IMR-90 (cell line): Measurements from ENCODE around the gene ANKMY1. TPM values are rescaled to one million over a fixed set of nuclear protein-coding genes. Genes with fewer than 3 reads are reported as not detected.

Experiments
- ATAC-seq: fragments of 200-7000 bp; cut with Tn5 transposase; 2 replicates; pipeline ENCODE4 v1.9.1; 2020; ENCODE audit warnings: low read depth, mild to moderate bottlenecking, moderate library complexity
- BruUV-seq: library from RNA; stranded (reverse); fragments of 400-500 nt; replicated peaks from 2 replicates; lab custom pipeline; 2021; lab: Mats Ljungman, UMichigan
- CTCF ChIA-PET: fragments of 300-600 bp; formaldehyde crosslinking; extraction: SDS; loops from one replicate; lab custom pipeline; 2021; ENCODE audit warnings: antibody characterized with exemption; lab: Yijun Ruan, JAX
- POLR2A ChIA-PET: fragments of 300-600 bp; sonication (Branson Sonifier 250); formaldehyde crosslinking; loops from one replicate; lab custom pipeline; 2022; ENCODE audit warnings: antibody characterized with exemption; ENCODE audit not compliant: unreplicated experiment; lab: Charles Lee
- DNase-seq: peaks from one replicate; pipeline ENCODE4 v3.0.0; 2013
- H2AFZ ChIP-seq: replicated peaks from 2 replicates; pipeline ENCODE3; 2013; ENCODE audit warnings: low read length, mild to moderate bottlenecking; ENCODE audit not compliant: poor library complexity
- H2AK5ac ChIP-seq: 2 replicates; pipeline ENCODE4 v1.6.1; 2013; ENCODE audit warnings: low read depth, low read length, inconsistent platforms
- H2AK9ac ChIP-seq: replicated peaks from 2 replicates; pipeline ENCODE3; 2013; ENCODE audit warnings: mild to moderate bottlenecking, low read depth, low read length, moderate library complexity; ENCODE audit not compliant: poor library complexity
- H2BK120ac ChIP-seq: 2 replicates; pipeline ENCODE4 v1.6.1; 2013; ENCODE audit warnings: low read depth, low read length, inconsistent platforms
- H2BK15ac ChIP-seq: 3 replicates; pipeline ENCODE4 v1.6.1; 2013; ENCODE audit warnings: low read depth, low read length, inconsistent platforms
- H2BK20ac ChIP-seq: 2 replicates; pipeline ENCODE4 v1.6.1; 2013; ENCODE audit warnings: low read depth, mild to moderate bottlenecking, inconsistent platforms, low read length, moderate library complexity
- H2BK5ac ChIP-seq: 2 replicates; pipeline ENCODE4 v1.6.1; 2013; ENCODE audit warnings: mild to moderate bottlenecking, low read depth, low read length, inconsistent platforms; ENCODE audit not compliant: poor library complexity, severe bottlenecking
- H3K14ac ChIP-seq: replicated peaks from 2 replicates; pipeline ENCODE4 v1.6.1; 2013; ENCODE audit warnings: low read depth, low read length, inconsistent platforms
- H3K18ac ChIP-seq: 2 replicates; pipeline ENCODE4 v1.6.1; 2013; ENCODE audit warnings: low read depth, low read length, control low read depth
- H3K23ac ChIP-seq: 2 replicates; pipeline ENCODE4 v1.6.1; 2013; ENCODE audit warnings: low read depth, low read length, inconsistent platforms
- H3K27ac ChIP-seq: 2 replicates; pipeline ENCODE4 v1.5.1; 2013; ENCODE audit warnings: mild to moderate bottlenecking, control low read depth, low read length; ENCODE audit not compliant: insufficient read depth
- H3K27me3 ChIP-seq: 2 replicates; pipeline ENCODE4 v1.6.1; 2013; ENCODE audit warnings: low read length; ENCODE audit not compliant: control insufficient read depth, insufficient read depth
- H3K36me3 ChIP-seq: 2 replicates; pipeline ENCODE4 v1.6.1; 2013; ENCODE audit warnings: low read length, mixed read lengths; ENCODE audit not compliant: control insufficient read depth, insufficient read depth
- H3K4ac ChIP-seq: 2 replicates; pipeline ENCODE4 v1.6.1; 2013; ENCODE audit warnings: low read depth, low read length, inconsistent platforms
- H3K4me1 ChIP-seq: 2 replicates; pipeline ENCODE4 v1.6.1; 2013; ENCODE audit warnings: low read length, mixed read lengths; ENCODE audit not compliant: control insufficient read depth, insufficient read depth
- H3K4me2 ChIP-seq: 2 replicates; pipeline ENCODE4 v1.6.1; 2013; ENCODE audit warnings: low read depth, mild to moderate bottlenecking, control low read depth, low read length, moderate library complexity
- H3K4me3 ChIP-seq: 2 replicates; pipeline ENCODE4 v1.5.1; 2013; ENCODE audit warnings: low read depth, mild to moderate bottlenecking, control low read depth, low read length, moderate library complexity; ENCODE audit not compliant: insufficient read depth
- H3K56ac ChIP-seq: 2 replicates; pipeline ENCODE4 v1.6.1; 2013; ENCODE audit warnings: low read length, inconsistent platforms; ENCODE audit not compliant: insufficient read depth; ENCODE audit errors: extremely low read depth
- H3K79me1 ChIP-seq, 2 experiments: 2 replicates each; pipeline ENCODE4 v1.6.1; 2013; ENCODE audit warnings: low read length in 2 of 2, inconsistent platforms in 1 of 2, low read depth in 1 of 2
- H3K9ac ChIP-seq: 2 replicates; pipeline ENCODE4 v1.6.1; 2013; ENCODE audit warnings: low read depth, low read length, control low read depth
- H3K9me1 ChIP-seq: 2 replicates; pipeline ENCODE4 v1.6.1; 2013; ENCODE audit warnings: low read length, inconsistent platforms; ENCODE audit not compliant: insufficient read depth
- H3K9me3 ChIP-seq: 2 replicates; pipeline ENCODE4 v1.6.1; 2013; ENCODE audit warnings: low read length; ENCODE audit not compliant: control insufficient read depth, insufficient read depth
- H4K20me1 ChIP-seq: 2 replicates; pipeline ENCODE4 v1.6.1; 2013; ENCODE audit warnings: low read length, inconsistent platforms; ENCODE audit not compliant: insufficient read depth
- H4K5ac ChIP-seq: 2 replicates; pipeline ENCODE4 v1.6.1; 2013; ENCODE audit warnings: mild to moderate bottlenecking, low read depth, low read length, control low read depth
- H4K8ac ChIP-seq, 2 experiments: 2 replicates each; pipeline ENCODE4 v1.6.1; 2013; ENCODE audit warnings: low read depth in 2 of 2, low read length in 2 of 2, control low read depth in 1 of 2, inconsistent platforms in 1 of 2
- H4K91ac ChIP-seq: 2 replicates; pipeline ENCODE4 v1.6.1; 2013; ENCODE audit warnings: low read depth, low read length, inconsistent platforms; ENCODE audit not compliant: insufficient read depth
- BHLHE40 ChIP-seq: fragments of 150-350 bp; IDR thresholded peaks from 2 replicates; pipeline ENCODE4 v1.6.1; 2016; ENCODE audit warnings: mild to moderate bottlenecking, low read depth, low read length
- CEBPB ChIP-seq: IDR thresholded peaks from 2 replicates; pipeline ENCODE4 v1.6.1; 2012; ENCODE audit warnings: low read depth, low read length, improper control_type of control experiment
- CHD1 ChIP-seq: IDR thresholded peaks from 2 replicates; pipeline ENCODE4 v1.6.1; 2012; ENCODE audit warnings: low read depth, low read length, improper control_type of control experiment
- CTCF ChIP-seq: conservative IDR thresholded peaks from 2 replicates; pipeline ENCODE4 v1.5.1; 2012; ENCODE audit warnings: mild to moderate bottlenecking, low read depth, low read length, improper control_type of control experiment
- FOS ChIP-seq: fragments of 150-350 bp; IDR thresholded peaks from 2 replicates; pipeline ENCODE4 v1.6.1; 2016; ENCODE audit warnings: low read depth, low read length
- MAFK ChIP-seq: IDR thresholded peaks from 2 replicates; pipeline ENCODE4 v1.6.1; 2012; ENCODE audit warnings: low read depth, low read length, improper control_type of control experiment
- MAZ ChIP-seq: IDR thresholded peaks from 2 replicates; pipeline ENCODE4 v1.6.1; 2012; ENCODE audit warnings: low read depth, mild to moderate bottlenecking, low read length, improper control_type of control experiment, moderate library complexity, borderline replicate concordance
- MXI1 ChIP-seq: IDR thresholded peaks from 2 replicates; pipeline ENCODE4 v1.6.1; 2012; ENCODE audit warnings: low read depth, mild to moderate bottlenecking, low read length, moderate library complexity, borderline replicate concordance
- NFE2L2 ChIP-seq: fragments of 150-350 bp; IDR thresholded peaks from 2 replicates; pipeline ENCODE4 v1.6.1; 2016; ENCODE audit warnings: low read depth, mild to moderate bottlenecking, low read length
- POLR2A ChIP-seq: IDR thresholded peaks from 2 replicates; pipeline ENCODE4 v1.6.1; 2012; ENCODE audit warnings: mild to moderate bottlenecking, low read depth, low read length
- RAD21 ChIP-seq: IDR thresholded peaks from 2 replicates; pipeline ENCODE4 v1.6.1; 2012; ENCODE audit warnings: low read length, improper control_type of control experiment
- RCOR1 ChIP-seq: IDR thresholded peaks from 2 replicates; pipeline ENCODE4 v1.6.1; 2012; ENCODE audit warnings: mild to moderate bottlenecking, low read length, improper control_type of control experiment; ENCODE audit not compliant: insufficient replicate concordance
- RFX5 ChIP-seq: IDR thresholded peaks from 2 replicates; pipeline ENCODE4 v1.8.0; 2012; ENCODE audit warnings: low read depth, mild to moderate bottlenecking, low read length, moderate library complexity
- SMC3 ChIP-seq: fragments of 150-350 bp; IDR thresholded peaks from 2 replicates; pipeline ENCODE4 v1.6.1; 2016; ENCODE audit warnings: low read depth, mild to moderate bottlenecking, antibody characterized with exemption, low read length, moderate library complexity
- USF2 ChIP-seq: fragments of 150-350 bp; IDR thresholded peaks from 2 replicates; pipeline ENCODE4 v1.6.1; 2017; ENCODE audit warnings: mild to moderate bottlenecking, antibody characterized with exemption, low read length, low read depth
- WGBS, 2 experiments: methylation state at CpG; one replicate each; pipeline versions ENCODE4 v1.1.5 to v1.1.7; 2013; ENCODE audit warnings: missing lambda C conversion rate in 2 of 2; ENCODE audit not compliant: insufficient read length in 1 of 2; ENCODE audit errors: extremely low coverage in 2 of 2; 5-methylcytosine and 5-hydroxymethylcytosine counted together
- dilution Hi-C: fragments of 300-500 bp; cut with HindIII; formaldehyde crosslinking; loops from one replicate; pipeline ENCODE4 v1.14.3; 2018; ENCODE audit warnings: low sequenced_read_pairs; ENCODE audit not compliant: unreplicated experiment
- in situ Hi-C: fragments of 300-500 bp; cut with MboI; formaldehyde crosslinking; loops from 3 replicates; pipeline ENCODE4 v1.14.3; 2019; ENCODE audit warnings: low sequenced_read_pairs, inconsistent platforms, mixed read lengths
- intact Hi-C: fragments of 100-400 bp; cut with micrococcal nuclease; formaldehyde crosslinking; loops from 2 replicates; pipeline ENCODE4 v1.10.0; 2022
- polyA plus RNA-seq, 3 experiments: library from polyadenylated mRNA; depleted of rRNA; stranded (reverse); fragments of >200 nt; gene quantifications; 2 replicates each; pipeline ENCODE4 v1.2.3, GENCODE V29; 2012; ENCODE audit warnings: low replicate concordance in 1 of 3
- total RNA-seq: library from RNA; depleted of rRNA; stranded (reverse); fragments of >200 nt; gene quantifications from 2 replicates; pipeline ENCODE4 v1.2.3, GENCODE V29; 2012
- TF ChIP-seq, protein P1 (sequence below): fragments of 150-350 bp; IDR thresholded peaks from 2 replicates; pipeline ENCODE4 v1.6.1; 2016; ENCODE audit warnings: low read depth, mild to moderate bottlenecking, low read length, moderate library complexity, borderline replicate concordance

ANKMY1 gene
- total and polyA plus RNA-seq, 2 of the 4 experiments (the other 2 are of a cell fraction) = 2.9 to 5.5 TPM

DNA sequence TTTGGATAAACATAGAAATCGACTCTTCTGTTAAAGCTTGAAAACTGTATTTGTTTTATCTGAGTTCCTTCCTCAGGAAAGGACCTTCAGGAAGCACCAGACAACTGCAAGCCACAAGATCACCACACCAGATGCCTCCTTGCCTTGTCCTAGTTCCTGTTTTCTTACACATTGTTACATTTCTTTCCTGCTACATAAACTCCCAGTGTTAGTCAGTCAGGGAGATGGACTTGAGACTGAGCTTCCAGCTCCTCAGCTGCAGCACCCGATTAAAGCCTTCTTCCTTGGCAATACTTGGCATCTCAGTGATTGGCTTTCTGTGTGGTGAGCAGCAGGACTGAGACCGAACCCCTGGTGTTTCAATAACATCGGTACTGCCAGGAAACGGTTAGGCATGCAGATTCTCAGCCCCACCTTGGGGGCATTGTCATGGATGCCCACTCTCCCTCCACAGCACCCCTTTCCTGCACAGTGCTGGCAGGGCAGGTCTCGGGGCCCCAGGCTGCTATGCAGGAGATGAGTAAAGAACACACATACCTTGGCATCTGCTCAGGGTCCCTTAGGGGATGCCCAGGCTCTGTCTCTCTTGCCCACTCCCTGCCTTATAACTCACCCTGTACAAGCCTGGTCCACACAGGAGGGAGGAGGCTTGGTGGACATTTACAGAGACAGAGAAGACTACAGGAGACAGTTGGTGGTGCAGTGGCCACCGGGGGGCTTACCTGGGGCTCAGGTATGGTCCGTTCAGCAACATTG is 32.6 kb downstream of the ANKMY1 start:
- Histone ChIP-seq H3K56ac (no peak overlapping the region), H3K9me1 (no peaks in the 10 kb centered on the region; the same call in 1 of the 2 replicates), H2BK120ac (no peak overlapping the region), H2BK5ac (no peak overlapping the region), H4K8ac (no peak overlapping the region), H3K23ac (no peak overlapping the region), H3K4me1 (no peaks in the 10 kb centered on the region), H3K79me1 (no peaks in the 10 kb centered on the region; a peak in 1 of 4 replicates), H2AK5ac (no peak overlapping the region), H3K18ac (no peak overlapping the region), H2AFZ (no peak overlapping the region), H3K4me3 (no peak overlapping the region), H3K27me3 (no peaks in the 10 kb centered on the region), H3K36me3 (peaks cover 15% of the 10 kb centered on the region; the same call in 1 of the 2 replicates), H3K27ac (no peak overlapping the region), H3K4ac (no peak overlapping the region), H3K14ac (no peak overlapping the region), H3K9ac (no peak overlapping the region), H4K91ac (no peak overlapping the region), H4K20me1 (no peaks in the 10 kb centered on the region), H2BK15ac (no peak overlapping the region), H2AK9ac (no peak overlapping the region), H3K9me3 (peaks cover 19% of the 10 kb centered on the region), H3K4me2 (no peak overlapping the region), H4K5ac (no peak overlapping the region), H2BK20ac (no peak overlapping the region)
- ChIA-PET POLR2A (no interaction called here), CTCF (no interaction called here)
- in situ Hi-C loops = no loop called here
- WGBS, 2 experiments = 83% methylated on average over 1 of the region's 8 CpGs; no CpG with 5 or more reads in 1 of the 2 experiments
- ATAC-seq = no peak
- TF ChIP-seq MAZ (no peak), BHLHE40 (no peak), CTCF (no peak), USF2 (no peak), CEBPB (no peak), MXI1 (no peak), SMC3 (no peak), CHD1 (no peak), NFE2L2 (no peak), MAFK (no peak), RFX5 (no peak), POLR2A (no peak), RCOR1 (no peak), FOS (no peak), RAD21 (no peak)
- TF ChIP-seq, protein P1, sequence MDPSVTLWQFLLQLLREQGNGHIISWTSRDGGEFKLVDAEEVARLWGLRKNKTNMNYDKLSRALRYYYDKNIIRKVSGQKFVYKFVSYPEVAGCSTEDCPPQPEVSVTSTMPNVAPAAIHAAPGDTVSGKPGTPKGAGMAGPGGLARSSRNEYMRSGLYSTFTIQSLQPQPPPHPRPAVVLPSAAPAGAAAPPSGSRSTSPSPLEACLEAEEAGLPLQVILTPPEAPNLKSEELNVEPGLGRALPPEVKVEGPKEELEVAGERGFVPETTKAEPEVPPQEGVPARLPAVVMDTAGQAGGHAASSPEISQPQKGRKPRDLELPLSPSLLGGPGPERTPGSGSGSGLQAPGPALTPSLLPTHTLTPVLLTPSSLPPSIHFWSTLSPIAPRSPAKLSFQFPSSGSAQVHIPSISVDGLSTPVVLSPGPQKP = no peak
- no TSS peak for BruUV-seq
- intact Hi-C loops = no loop called here
- no peak for DNase-seq
- dilution Hi-C loops = no loop called here
